Subcutaneous adipose tissue (tissue), 4 donors: ENCODE data around the gene AMPD2. TPM values are rescaled to one million over a fixed set of nuclear protein-coding genes. Genes with fewer than 3 reads are reported as not detected.

Experiments
- CTCF ChIP-seq: fragments of 450-650 bp; IDR thresholded peaks from one replicate; pipeline ENCODE4 v1.5.1; 2016; ENCODE audit warnings: low read depth, mild to moderate bottlenecking, control low read depth, antibody characterized with exemption, moderate library complexity
- total RNA-seq, 4 donors: library from RNA; depleted of rRNA; stranded (reverse); fragments of >200 nt; gene quantifications; one replicate each; pipeline ENCODE4 v1.1.0, GENCODE V29; 2016

Gene AMPD2
- total RNA-seq, 4 donors from 2014 or later: 20.2 to 27.9 (median 25.3) TPM

GRCh38 chr1:109626682-109627408, 7.2 kb downstream of the AMPD2 start:
- no peak for TF ChIP-seq CTCF

GRCh38 chr1:109627692-109628399, 8.2 kb downstream of the AMPD2 start:
- TF ChIP-seq CTCF: no peak

- TF ChIP-seq CTCF: no peak
Measured at GRCh38 chr1:109628540-109629321, 9.1 kb downstream of the AMPD2 start.

GRCh38 chr1:109629372-109630030, 9.9 kb downstream of the AMPD2 start:
- no peak for TF ChIP-seq CTCF

GRCh38 chr1:109630081-109630897, 10.7 kb downstream of the AMPD2 start:
- TF ChIP-seq CTCF: no peak

- no peak for TF ChIP-seq CTCF
Measured at GRCh38 chr1:109630898-109631512, 11.4 kb downstream of the AMPD2 start.
